Adipocyte (in vitro differentiated cells): ENCODE data around the gene RGS3.

Source experiments
- DNase-seq: peaks from one replicate; pipeline ENCODE4 v3.0.0-alpha.2; 2015; ENCODE audit warnings: low read depth
- H3K27me3 ChIP-seq: replicated peaks from 2 replicates; pipeline ENCODE4 v1.7.0; 2013; ENCODE audit warnings: mild to moderate bottlenecking, low read length, moderate library complexity; ENCODE audit not compliant: control insufficient read depth, insufficient read depth
- H3K36me3 ChIP-seq: 2 replicates; pipeline ENCODE4 v1.7.0; 2013; ENCODE audit warnings: low read length, mild to moderate bottlenecking, moderate library complexity; ENCODE audit not compliant: control insufficient read depth, insufficient read depth, severe bottlenecking
- H3K4me1 ChIP-seq: 2 replicates; pipeline ENCODE4 v1.7.0; 2013; ENCODE audit warnings: mild to moderate bottlenecking, low read length, moderate library complexity; ENCODE audit not compliant: control insufficient read depth, insufficient read depth
- H3K4me3 ChIP-seq: 2 replicates; pipeline ENCODE4 v1.7.0; 2013; ENCODE audit warnings: mild to moderate bottlenecking, low read length, moderate library complexity
- H3K9ac ChIP-seq: 2 replicates; pipeline ENCODE4 v1.7.0; 2013; ENCODE audit warnings: mild to moderate bottlenecking, low read length, moderate library complexity
- H3K9me3 ChIP-seq: 2 replicates; pipeline ENCODE4 v1.7.0; 2013; ENCODE audit warnings: mild to moderate bottlenecking, low read length, moderate library complexity; ENCODE audit not compliant: control insufficient read depth

RGS3 gene

DNA sequence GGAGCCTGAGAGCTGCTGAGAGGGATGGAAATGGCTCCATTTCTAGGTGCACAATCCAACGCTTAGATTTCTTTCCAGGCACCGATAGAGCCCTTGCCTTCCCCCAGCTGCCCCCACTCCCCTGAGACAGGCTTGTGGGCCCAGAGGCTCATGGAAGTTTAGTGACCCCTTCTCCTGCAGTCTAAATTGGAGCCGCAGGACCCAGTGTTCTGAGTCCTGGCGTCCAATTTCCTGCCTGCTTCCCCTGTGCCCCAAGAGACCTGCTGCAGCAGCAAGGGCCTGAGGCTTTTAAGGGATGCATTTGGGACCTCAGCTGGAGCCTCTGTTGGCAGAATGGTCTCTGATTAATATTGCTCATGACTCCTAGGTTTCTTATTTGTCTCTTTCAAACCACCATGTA lies 61.7 kb downstream of the RGS3 start:
- H3K9ac ChIP-seq: no peak overlapping the region
- peaks cover 11% of the 10 kb centered on the region for H3K4me1 ChIP-seq
- no peak for DNase-seq
- no peaks in the 10 kb centered on the region for H3K9me3 ChIP-seq
- no peak overlapping the region for H3K4me3 ChIP-seq
- H3K27me3 ChIP-seq: peaks cover 11% of the 10 kb centered on the region
- H3K36me3 ChIP-seq: no peaks in the 10 kb centered on the region

DNA sequence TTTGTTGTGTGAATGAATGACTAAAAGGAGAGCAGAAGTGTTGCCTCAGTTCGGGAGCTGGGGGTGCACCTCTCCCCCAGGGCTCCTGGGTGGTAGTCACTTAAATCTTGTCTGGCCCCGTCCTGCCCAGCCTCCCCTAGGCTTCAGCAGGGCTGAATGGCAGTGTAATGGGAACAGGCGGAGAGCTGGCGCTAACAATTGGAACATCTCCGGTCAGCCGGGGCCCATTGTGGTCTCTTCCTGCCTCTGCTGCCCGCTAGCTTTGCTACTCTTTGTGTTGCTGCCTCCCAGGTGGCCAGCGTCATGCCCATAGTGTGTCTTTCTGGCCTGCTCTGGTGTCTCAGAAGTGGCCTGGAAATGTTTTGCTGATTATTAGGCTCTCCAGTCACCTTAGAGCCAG lies 62.3 kb downstream of the RGS3 start:
- no peak overlapping the region for H3K9ac ChIP-seq
- H3K4me1 ChIP-seq: peaks cover 11% of the 10 kb centered on the region
- H3K9me3 ChIP-seq: no peaks in the 10 kb centered on the region
- DNase-seq: no peak
- H3K36me3 ChIP-seq: no peaks in the 10 kb centered on the region
- H3K4me3 ChIP-seq: no peak overlapping the region
- H3K27me3 ChIP-seq: peaks cover 14% of the 10 kb centered on the region

DNA sequence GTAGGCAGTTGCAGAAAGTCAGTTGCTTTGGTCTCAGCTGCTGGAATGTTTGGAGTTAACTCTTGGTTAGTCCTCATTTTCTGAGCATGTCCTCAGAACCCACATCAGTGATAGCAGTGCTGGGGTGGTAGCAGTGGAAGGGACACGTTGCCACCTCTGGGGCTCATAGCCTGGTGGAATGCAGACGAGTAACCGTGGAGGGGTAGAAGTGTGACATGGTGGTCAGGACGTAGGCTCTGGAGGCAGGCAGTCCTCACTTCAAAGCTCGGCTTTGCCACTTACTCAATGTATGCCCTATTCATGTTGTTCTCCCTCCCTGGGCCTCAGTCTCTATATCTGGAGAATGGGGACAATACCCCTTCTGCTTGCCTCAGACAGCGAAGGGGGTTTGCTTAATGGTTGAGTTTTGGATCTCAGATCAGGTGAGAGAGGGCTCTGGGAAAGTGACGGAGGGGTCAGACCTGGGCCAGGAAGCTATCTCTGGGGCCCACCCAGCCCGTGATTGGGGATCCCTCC lies 62.8 kb downstream of the RGS3 start:
- peaks cover 11% of the 10 kb centered on the region for H3K4me1 ChIP-seq

DNA sequence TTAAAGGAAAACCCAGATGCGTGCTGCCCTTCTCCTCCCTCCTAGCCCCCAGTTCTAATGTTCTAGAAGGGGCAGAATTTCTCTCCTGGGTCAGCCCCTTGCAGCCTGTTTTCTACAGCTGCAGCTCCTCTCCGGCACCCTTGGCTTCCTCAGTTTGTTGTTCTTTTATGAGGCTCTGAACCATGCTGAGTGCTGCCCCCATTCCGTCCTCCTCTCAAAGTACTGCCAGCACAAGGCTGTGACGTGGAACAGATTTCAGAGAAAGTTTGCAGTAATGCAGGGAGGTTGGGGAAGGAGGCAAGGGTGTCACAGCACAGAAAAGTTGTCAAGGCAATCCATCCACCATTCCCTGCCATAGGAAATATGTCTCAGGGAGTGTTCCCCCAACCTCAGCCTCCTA lies 63.3 kb downstream of the RGS3 start:
- DNase-seq: no peak
- H3K36me3 ChIP-seq: no peaks in the 10 kb centered on the region
- no peaks in the 10 kb centered on the region for H3K9me3 ChIP-seq
- no peak overlapping the region for H3K9ac ChIP-seq
- peaks cover 11% of the 10 kb centered on the region for H3K4me1 ChIP-seq
- no peak overlapping the region for H3K4me3 ChIP-seq
- peaks cover 19% of the 10 kb centered on the region for H3K27me3 ChIP-seq

More for the DNA sequence above, 62.8 kb downstream of the RGS3 start:
- Histone ChIP-seq H3K27me3 (peaks cover 19% of the 10 kb centered on the region), H3K9ac (no peak overlapping the region), H3K9me3 (no peaks in the 10 kb centered on the region), H3K36me3 (no peaks in the 10 kb centered on the region), H3K4me3 (no peak overlapping the region)
- no peak for DNase-seq

DNA sequence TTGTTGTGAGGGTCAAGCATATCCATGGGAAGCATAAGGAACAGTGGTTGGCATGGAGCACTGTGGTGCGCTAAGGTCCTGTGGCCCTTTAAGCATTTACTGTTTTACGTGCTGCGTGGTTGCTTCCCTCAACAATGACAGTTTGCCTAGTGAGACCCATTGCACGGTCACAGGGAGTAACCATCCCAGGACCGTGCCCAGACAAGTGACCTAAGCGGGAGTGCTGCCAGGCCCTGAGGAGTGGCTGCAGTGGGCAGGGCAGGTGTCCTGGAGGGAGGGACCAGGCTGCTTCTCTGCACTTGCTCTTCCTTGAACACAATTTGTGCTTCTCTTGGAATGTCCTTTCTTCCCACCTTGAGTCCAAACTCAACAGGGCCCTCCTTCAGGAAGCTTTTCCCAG lies 64.6 kb downstream of the RGS3 start:
- Histone ChIP-seq H3K9me3 (no peaks in the 10 kb centered on the region), H3K27me3 (peaks cover 14% of the 10 kb centered on the region), H3K4me3 (no peak overlapping the region), H3K36me3 (no peaks in the 10 kb centered on the region), H3K4me1 (peaks cover 11% of the 10 kb centered on the region), H3K9ac (no peak overlapping the region)
- no peak for DNase-seq

DNA sequence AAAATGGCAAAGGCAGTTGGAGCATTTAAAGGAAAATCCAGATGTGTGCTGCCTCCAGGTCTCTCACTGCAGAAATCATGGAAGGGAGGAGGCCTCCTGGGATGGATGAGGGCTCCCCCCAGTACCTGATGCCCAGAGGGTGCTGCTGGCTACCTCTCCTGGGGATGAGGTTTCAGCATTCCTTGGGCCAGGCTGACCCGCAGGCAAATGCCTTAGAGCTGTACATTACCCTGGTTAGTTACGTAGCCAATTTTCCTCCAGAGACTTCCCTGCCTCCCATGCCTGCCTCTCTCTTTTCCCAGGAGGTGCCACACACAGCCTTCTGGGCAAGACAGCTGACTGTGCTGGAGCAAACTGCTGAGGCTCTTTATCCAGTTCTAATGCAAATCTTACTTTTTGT lies 65.3 kb downstream of the RGS3 start:
- H3K9me3 ChIP-seq: no peaks in the 10 kb centered on the region
- DNase-seq: no peak
- no peak overlapping the region for H3K9ac ChIP-seq
- H3K4me1 ChIP-seq: peaks cover 4% of the 10 kb centered on the region
- no peaks in the 10 kb centered on the region for H3K36me3 ChIP-seq
- H3K4me3 ChIP-seq: no peak overlapping the region
- peaks cover 14% of the 10 kb centered on the region for H3K27me3 ChIP-seq

DNA sequence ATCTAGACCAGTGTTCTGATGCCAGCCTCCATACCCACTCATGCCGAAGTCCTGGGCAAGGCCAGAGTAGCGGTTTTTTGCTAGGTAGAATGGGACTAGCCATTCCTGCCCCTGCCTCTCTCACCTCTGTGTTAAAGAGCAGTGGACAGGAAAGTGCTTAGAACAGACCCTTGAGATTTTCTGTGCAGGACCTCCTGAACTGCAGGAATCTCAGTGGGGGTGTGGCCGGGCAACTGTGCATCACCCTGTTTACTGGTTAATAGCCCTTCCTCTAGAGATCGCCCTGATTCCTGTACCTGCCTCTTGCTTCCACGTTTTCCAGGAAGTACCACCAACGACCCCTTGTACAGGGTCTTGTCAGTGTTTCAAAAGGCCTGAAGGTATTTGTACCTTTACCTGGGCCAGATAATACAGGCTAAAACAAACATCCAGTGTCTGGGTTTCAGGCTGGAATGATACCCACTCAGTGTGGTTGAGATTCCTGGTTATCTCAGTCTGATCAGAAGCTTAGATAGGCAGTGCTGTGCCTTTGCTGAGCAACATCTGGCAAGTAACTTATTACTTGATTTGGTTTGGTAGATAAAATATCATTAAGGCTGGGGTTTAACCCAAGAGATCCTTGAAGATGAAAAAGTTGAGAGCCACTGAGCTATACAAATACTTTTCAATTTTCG lies 65.9 kb downstream of the RGS3 start:
- Histone ChIP-seq H3K27me3 (peaks cover 14% of the 10 kb centered on the region), H3K9ac (no peak overlapping the region), H3K4me1 (no peaks in the 10 kb centered on the region), H3K36me3 (no peaks in the 10 kb centered on the region), H3K4me3 (no peak overlapping the region), H3K9me3 (no peaks in the 10 kb centered on the region)
- no peak for DNase-seq

DNA sequence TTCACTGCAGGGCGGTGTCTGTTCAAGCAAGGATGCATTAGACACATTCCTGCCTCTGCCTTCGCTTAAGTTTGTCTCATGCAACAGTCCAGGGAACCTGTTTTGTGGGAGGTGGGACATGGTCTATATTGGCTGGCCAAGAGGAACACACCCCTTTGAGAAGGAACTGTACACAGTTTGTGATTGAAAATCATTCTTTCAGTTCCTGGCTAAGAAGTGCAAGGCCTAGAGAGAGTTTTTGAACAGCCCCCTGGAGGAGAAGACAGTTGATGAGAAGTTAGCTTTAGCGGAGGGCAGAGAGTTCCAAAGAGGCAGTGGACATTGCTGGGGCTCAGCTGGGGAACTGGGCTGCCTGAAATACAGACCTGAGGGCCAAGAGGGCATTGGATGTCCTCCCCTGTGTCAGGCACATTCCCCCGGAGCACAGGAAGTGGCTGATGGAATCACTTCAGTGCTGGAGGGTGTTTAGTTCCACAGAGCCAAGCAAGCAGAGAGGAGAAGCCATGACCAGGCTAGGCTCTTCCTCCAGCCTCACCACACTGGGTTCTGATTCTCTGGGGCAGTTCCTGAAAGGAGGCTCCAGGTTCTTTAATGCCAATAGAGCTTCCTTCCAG lies 66.6 kb downstream of the RGS3 start:
- Histone ChIP-seq H3K9me3 (no peaks in the 10 kb centered on the region), H3K9ac (no peak overlapping the region), H3K27me3 (peaks cover 14% of the 10 kb centered on the region), H3K36me3 (no peaks in the 10 kb centered on the region), H3K4me1 (no peaks in the 10 kb centered on the region), H3K4me3 (no peak overlapping the region)
- DNase-seq: no peak

DNA sequence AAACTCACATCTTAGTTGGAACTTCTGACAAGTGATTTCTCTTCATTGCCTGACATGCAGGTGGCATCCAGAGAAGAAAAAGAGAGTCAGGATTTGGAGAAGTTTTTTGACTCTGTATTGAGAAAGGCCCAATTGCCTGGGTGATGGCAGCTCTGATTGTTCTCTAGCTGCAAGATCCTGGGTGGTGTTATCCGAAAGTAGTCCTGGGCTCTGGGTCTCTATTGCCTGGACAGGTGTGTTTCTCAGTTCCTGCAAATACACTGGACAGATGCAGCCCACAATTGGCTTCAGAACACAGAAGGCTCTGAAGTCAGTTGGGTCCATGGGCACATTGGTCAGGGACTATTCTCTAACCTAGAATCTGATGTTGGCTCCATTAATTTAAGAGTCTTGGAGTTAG lies 67.4 kb downstream of the RGS3 start:
- H3K27me3 ChIP-seq: peaks cover 14% of the 10 kb centered on the region
- no peaks in the 10 kb centered on the region for H3K36me3 ChIP-seq
- no peak overlapping the region for H3K9ac ChIP-seq
- H3K4me1 ChIP-seq: peaks cover under 1% of the 10 kb centered on the region
- H3K9me3 ChIP-seq: no peaks in the 10 kb centered on the region
- no peak for DNase-seq
- no peak overlapping the region for H3K4me3 ChIP-seq

DNA sequence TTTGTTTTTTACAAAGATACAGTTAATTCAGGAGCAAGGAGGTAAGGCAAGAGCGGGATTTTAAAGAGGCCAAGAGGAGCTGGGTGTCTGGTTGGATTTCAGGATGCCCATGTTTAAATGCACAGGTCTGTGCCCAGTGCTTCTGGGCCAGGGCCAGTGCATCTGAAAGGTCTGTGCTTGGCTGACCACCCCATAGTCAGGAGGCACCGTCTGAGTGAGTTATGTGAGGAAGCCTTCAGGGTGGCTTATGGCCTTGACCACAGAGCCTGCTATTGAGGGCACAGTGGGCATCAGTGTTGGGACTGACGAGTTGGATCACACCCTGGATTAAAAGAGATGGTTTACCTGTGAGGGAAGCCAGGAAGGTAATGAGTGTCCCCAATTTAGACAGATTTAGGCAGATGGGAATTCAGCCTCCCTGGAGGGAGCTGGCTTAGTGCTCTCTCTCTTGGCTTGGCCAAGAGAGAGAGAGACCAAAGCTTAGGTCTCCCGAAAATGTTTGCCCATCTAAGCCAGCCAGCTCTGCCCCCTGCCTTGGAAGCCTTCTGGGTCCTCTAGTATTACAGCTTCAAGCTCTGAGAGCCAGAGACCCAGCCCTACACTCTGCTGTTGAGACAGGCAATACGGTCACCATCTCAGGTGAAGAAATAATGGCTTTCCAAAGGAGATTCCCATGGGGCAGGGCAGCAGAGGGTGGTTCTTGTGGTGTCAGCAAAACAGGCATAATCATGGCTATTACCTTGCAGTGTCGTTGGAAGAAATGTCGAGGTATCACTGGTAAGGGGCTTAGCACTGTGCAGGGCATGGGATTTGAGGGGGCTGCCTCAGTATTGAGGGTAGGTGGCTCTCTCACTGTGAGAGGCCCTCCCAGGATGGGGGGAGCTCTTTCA lies 68.6 kb downstream of the RGS3 start:
- Histone ChIP-seq H3K4me1 (peaks cover 13% of the 10 kb centered on the region), H3K36me3 (no peaks in the 10 kb centered on the region), H3K4me3 (no peak overlapping the region), H3K9me3 (no peaks in the 10 kb centered on the region), H3K27me3 (peaks cover 13% of the 10 kb centered on the region), H3K9ac (no peak overlapping the region)
- no peak for DNase-seq

DNA sequence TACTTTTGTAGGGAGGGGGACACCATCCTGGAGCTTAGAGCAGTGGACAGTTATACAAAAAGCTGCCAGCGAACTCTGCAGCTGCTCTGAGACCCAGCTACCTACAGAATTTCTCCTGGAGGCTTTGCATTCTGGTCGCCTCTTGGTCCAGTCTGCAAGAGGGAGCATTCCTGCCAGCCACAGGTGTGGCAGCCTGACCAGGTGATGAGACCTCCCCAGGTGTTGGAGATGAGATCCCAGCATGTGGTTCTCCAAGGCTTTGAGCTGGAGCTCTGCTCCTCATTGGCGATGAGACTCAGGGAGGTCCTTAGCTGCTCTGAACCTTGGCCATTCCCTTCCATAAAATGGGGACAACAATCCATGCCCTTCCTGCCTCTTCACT lies 69.3 kb downstream of the RGS3 start:
- peaks cover 19% of the 10 kb centered on the region for H3K4me1 ChIP-seq
- peaks cover 9% of the 10 kb centered on the region for H3K27me3 ChIP-seq
- no peak overlapping the region for H3K4me3 ChIP-seq
- no peaks in the 10 kb centered on the region for H3K36me3 ChIP-seq
- no peak overlapping the region for H3K9ac ChIP-seq
- H3K9me3 ChIP-seq: no peaks in the 10 kb centered on the region
- DNase-seq: no peak
